Keratinocyte (primary cell): ENCODE results near the gene LPGAT1. TPM values are rescaled to one million over a fixed set of nuclear protein-coding genes. Genes with fewer than 3 reads are reported as not detected.

Source experiments
- DNase-seq: peaks from one replicate; pipeline ENCODE4 v3.0.0-alpha.2; 2011; ENCODE audit warnings: low read depth, missing footprints, low spot score
- FAIRE-seq: peaks from 2 replicates; lab custom pipeline; 2011; peaks lifted over from hg19 to GRCh38; lab: Jason Lieb, UNC
- H2AFZ ChIP-seq: 2 replicates; pipeline ENCODE4 v1.6.0; 2012; ENCODE audit warnings: low read length, control low read depth, inconsistent platforms; ENCODE audit not compliant: control insufficient read depth
- H3K27ac ChIP-seq: 2 replicates; pipeline ENCODE4 v1.5.1; 2011; ENCODE audit warnings: low read length; ENCODE audit not compliant: control insufficient read depth, insufficient read depth
- H3K27me3 ChIP-seq: 3 replicates; pipeline ENCODE4 v1.6.0; 2011; ENCODE audit warnings: low read length; ENCODE audit not compliant: control insufficient read depth, insufficient read depth; ENCODE audit errors: extremely low read depth
- H3K36me3 ChIP-seq, 2 experiments: 2 replicates in 1 of 2; 3 replicates in 1 of 2; pipeline ENCODE4 v1.5.1; 2011; ENCODE audit warnings: low read length in 2 of 2, mild to moderate bottlenecking in 1 of 2; ENCODE audit not compliant: control insufficient read depth in 2 of 2, insufficient read depth in 2 of 2; ENCODE audit errors: extremely low read depth in 1 of 2
- H3K4me1 ChIP-seq: 3 replicates; pipeline ENCODE4 v1.5.1; 2011; ENCODE audit warnings: low read length; ENCODE audit not compliant: control insufficient read depth, insufficient read depth; ENCODE audit errors: extremely low read depth
- H3K4me2 ChIP-seq: 3 replicates; pipeline ENCODE4 v1.6.0; 2011; ENCODE audit warnings: low read depth, low read length; ENCODE audit not compliant: control insufficient read depth, insufficient read depth; ENCODE audit errors: extremely low read depth
- H3K4me3 ChIP-seq, 3 experiments: fragments of 200-600 bp in 1 of 3; sonication (generic) in 1 of 3; 2 replicates in 2 of 3; 3 replicates in 1 of 3; pipeline ENCODE4 v1.5.1; 2011 to 2016; ENCODE audit warnings: low read length in 3 of 3, mild to moderate bottlenecking in 3 of 3, control low read depth in 2 of 3, inconsistent platforms in 1 of 3, low read depth in 1 of 3, mixed read lengths in 1 of 3, mixed run types in 1 of 3, moderate library complexity in 1 of 3; ENCODE audit not compliant: control insufficient read depth in 2 of 3, insufficient read depth in 2 of 3; ENCODE audit errors: extremely low read depth in 1 of 3
- H3K79me2 ChIP-seq: 2 replicates; pipeline ENCODE4 v1.6.0; 2012; ENCODE audit warnings: low read length; ENCODE audit not compliant: control insufficient read depth, insufficient read depth
- H3K9ac ChIP-seq: 3 replicates; pipeline ENCODE4 v1.6.0; 2011; ENCODE audit warnings: low read length; ENCODE audit not compliant: control insufficient read depth, insufficient read depth; ENCODE audit errors: extremely low read depth
- H3K9me1 ChIP-seq: 3 replicates; pipeline ENCODE4 v1.6.0; 2011; ENCODE audit warnings: low read length; ENCODE audit not compliant: control insufficient read depth, insufficient read depth; ENCODE audit errors: extremely low read depth
- H3K9me3 ChIP-seq: 2 replicates; pipeline ENCODE4 v1.5.1; 2012; ENCODE audit warnings: low read depth, low read length; ENCODE audit not compliant: control insufficient read depth
- H4K20me1 ChIP-seq: 3 replicates; pipeline ENCODE4 v1.6.0; 2011; ENCODE audit warnings: low read length; ENCODE audit not compliant: control insufficient read depth, insufficient read depth; ENCODE audit errors: extremely low read depth
- EZH2 ChIP-seq: IDR thresholded peaks from one replicate; pipeline ENCODE4 v1.6.1; 2012; ENCODE audit warnings: inconsistent platforms, mild to moderate bottlenecking, low read length, moderate library complexity
- dilution Hi-C: fragments of 300-500 bp; cut with MboI; formaldehyde crosslinking; loops from one replicate; pipeline ENCODE4 v1.7.0; 2020; ENCODE audit warnings: low sequenced_read_pairs; ENCODE audit not compliant: extremely low pct_ligation_motif_present
- polyA plus RNA-seq, 5 experiments: library from polyadenylated mRNA; depleted of rRNA in 3 of 5; stranded (reverse) in 3 of 5; stranded (forward) in 1 of 5; unstranded in 1 of 5; fragments of >200 nt; gene quantifications; 1 replicate in 1 of 5; 2 replicates in 3 of 5; 3 replicates in 1 of 5; pipeline versions ENCODE4 v1.2.1 to v1.2.3, GENCODE V29; 2011 to 2012; ENCODE audit warnings: missing spikeins in 2 of 5, low read depth in 1 of 5, low replicate concordance in 1 of 5
- TF ChIP-seq, protein P1 (sequence below), 3 experiments: IDR thresholded peaks in 1 of 3; conservative IDR thresholded peaks in 1 of 3; optimal IDR thresholded peaks in 1 of 3; 2 replicates in 2 of 3; 3 replicates in 1 of 3; pipeline versions ENCODE3 to v1.5.1; 2011; ENCODE audit warnings: low read length in 3 of 3, mild to moderate bottlenecking in 3 of 3, moderate library complexity in 2 of 3, control low read depth in 1 of 3, inconsistent platforms in 1 of 3; ENCODE audit not compliant: insufficient read depth in 2 of 3; ENCODE audit errors: extremely low read depth in 1 of 3

LPGAT1 gene
- polyA plus RNA-seq, 1 donor (not counting 4 experiments of a cell fraction or from before 2014, with no cell fraction given), result 14.7 TPM

DNA sequence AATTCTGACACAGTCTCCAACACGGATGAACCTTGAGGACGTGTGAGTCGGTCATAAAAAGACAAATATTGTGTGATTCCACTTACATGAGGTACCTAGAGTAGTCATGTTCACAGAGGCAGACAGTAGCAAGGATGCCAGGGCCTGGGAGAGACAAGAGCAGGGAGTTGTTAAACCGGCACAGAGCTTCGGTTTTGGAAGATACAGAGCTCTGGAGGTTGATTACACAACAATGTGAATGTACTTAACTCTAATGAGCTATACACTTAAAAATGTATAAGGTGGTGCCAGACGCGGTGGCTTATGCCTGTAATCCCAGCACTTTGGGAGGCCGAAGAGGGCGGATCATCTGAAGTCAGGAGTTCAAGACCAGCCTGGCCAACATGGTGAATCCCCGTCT is 117.3 kb downstream of the LPGAT1 start:
- H3K4me3 ChIP-seq, result no peak overlapping the region
- no peak overlapping the region for H3K4me2 ChIP-seq
- no peaks in the 10 kb centered on the region for H3K27me3 ChIP-seq
- no peaks in the 10 kb centered on the region for H3K79me2 ChIP-seq
- H3K4me1 ChIP-seq, result no peaks in the 10 kb centered on the region
- dilution Hi-C loops, result no loop called here
- no peaks in the 10 kb centered on the region for H3K9me1 ChIP-seq
- no peak overlapping the region for H2AFZ ChIP-seq
- no peak for FAIRE-seq
- TF ChIP-seq, protein P1, sequence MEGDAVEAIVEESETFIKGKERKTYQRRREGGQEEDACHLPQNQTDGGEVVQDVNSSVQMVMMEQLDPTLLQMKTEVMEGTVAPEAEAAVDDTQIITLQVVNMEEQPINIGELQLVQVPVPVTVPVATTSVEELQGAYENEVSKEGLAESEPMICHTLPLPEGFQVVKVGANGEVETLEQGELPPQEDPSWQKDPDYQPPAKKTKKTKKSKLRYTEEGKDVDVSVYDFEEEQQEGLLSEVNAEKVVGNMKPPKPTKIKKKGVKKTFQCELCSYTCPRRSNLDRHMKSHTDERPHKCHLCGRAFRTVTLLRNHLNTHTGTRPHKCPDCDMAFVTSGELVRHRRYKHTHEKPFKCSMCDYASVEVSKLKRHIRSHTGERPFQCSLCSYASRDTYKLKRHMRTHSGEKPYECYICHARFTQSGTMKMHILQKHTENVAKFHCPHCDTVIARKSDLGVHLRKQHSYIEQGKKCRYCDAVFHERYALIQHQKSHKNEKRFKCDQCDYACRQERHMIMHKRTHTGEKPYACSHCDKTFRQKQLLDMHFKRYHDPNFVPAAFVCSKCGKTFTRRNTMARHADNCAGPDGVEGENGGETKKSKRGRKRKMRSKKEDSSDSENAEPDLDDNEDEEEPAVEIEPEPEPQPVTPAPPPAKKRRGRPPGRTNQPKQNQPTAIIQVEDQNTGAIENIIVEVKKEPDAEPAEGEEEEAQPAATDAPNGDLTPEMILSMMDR (optimal IDR thresholded peaks at IDR 0.05 in 1 of 3, IDR thresholded peaks at IDR 0.05 in 1 of 3, conservative IDR thresholded peaks at IDR 0.05 in 1 of 3; ENCODE audit: extremely low read depth in 1 of 3, insufficient read depth in 2 of 3, low read length in 3 of 3), result no peak
- TF ChIP-seq EZH2, result no peak
- DNase-seq, result no peak
- no peak overlapping the region for H3K27ac ChIP-seq
- no peak overlapping the region for H3K9ac ChIP-seq
- no peaks in the 10 kb centered on the region for H3K36me3 ChIP-seq
- H4K20me1 ChIP-seq, result no peaks in the 10 kb centered on the region
- H3K9me3 ChIP-seq, result no peaks in the 10 kb centered on the region

- Histone ChIP-seq H3K27ac (no peak overlapping the region), H3K79me2 (no peaks in the 10 kb centered on the region), H4K20me1 (no peaks in the 10 kb centered on the region), H3K4me2 (peak overlapping the region; percentile 53), H3K4me1 (peaks cover 5% of the 10 kb centered on the region), H3K9me3 (no peaks in the 10 kb centered on the region), H3K4me3 (no peak overlapping the region), H3K27me3 (no peaks in the 10 kb centered on the region), H2AFZ (peak overlapping the region; percentile 63), H3K36me3 (no peaks in the 10 kb centered on the region), H3K9me1 (no peaks in the 10 kb centered on the region), H3K9ac (no peak overlapping the region)
- no peak for FAIRE-seq
- dilution Hi-C loops, result no loop called here
- DNase-seq, result no peak
- TF ChIP-seq, protein P1 (optimal IDR thresholded peaks at IDR 0.05 in 1 of 3, IDR thresholded peaks at IDR 0.05 in 1 of 3, conservative IDR thresholded peaks at IDR 0.05 in 1 of 3; ENCODE audit: extremely low read depth in 1 of 3, insufficient read depth in 2 of 3, low read length in 3 of 3), result no peak
- TF ChIP-seq EZH2, result no peak
These were observed 119.3 kb downstream of the LPGAT1 start for GRCh38 chr1:211711315-211711705.
